Activated CD8-positive, alpha-beta memory T cell treated with anti-CD3 and anti-CD28 coated beads for 36 hours (primary cell): ENCODE data around the gene TOP3B. TPM values are rescaled to one million over a fixed set of nuclear protein-coding genes. Genes with fewer than 3 reads are reported as not detected.
"Not testable (repeated sequence)": the region's sequence is repeated elsewhere in the genome, so short reads cannot be mapped to it uniquely, and the experiment has no call there.

ENCODE experiments used
- CTCF ChIA-PET: fragments of 350-600 bp; sonication (Branson Sonifier 250); formaldehyde crosslinking; loops from one replicate; lab custom pipeline; 2021; ENCODE audit warnings: antibody characterized with exemption; lab: Charles Lee
- POLR2A ChIA-PET: fragments of 350-600 bp; sonication (Branson Sonifier 250); formaldehyde crosslinking; loops from one replicate; lab custom pipeline; 2021; ENCODE audit warnings: antibody characterized with exemption; lab: Charles Lee
- total RNA-seq, 2 experiments: library from RNA; stranded (reverse); gene quantifications; one replicate each; pipeline ENCODE4 v1.2.3, GENCODE V29; 2021

TOP3B gene
- total RNA-seq, 2 experiments from 2014 or later = 33.2 to 38.8 TPM

- POLR2A ChIA-PET = interaction anchor here (0.6 to 0.9 kb wide), 3 partner anchors 10 to 294 kb away, joined by 5 to 12 read pairs (median 6); no protein-coding TSS in a partner anchor
- CTCF ChIA-PET = interaction anchor here (0.7 to 7.4 kb wide), 6 partner anchors 9 to 244 kb away, joined by 3 to 72 read pairs (median 4); no protein-coding TSS in a partner anchor
These were observed 30.6 kb downstream of the TOP3B start for GRCh38 chr22:21951931-21952465.

- ChIA-PET POLR2A (no interaction called here), CTCF (interaction anchor here (0.9 to 7.4 kb wide), 2 partner anchors 13 to 21 kb away, joined by 3 to 72 read pairs; no protein-coding TSS in a partner anchor)
These were observed 31.5 kb downstream of the TOP3B start for GRCh38 chr22:21951062-21951461.

GRCh38 chr22:21949948-21950347 lies 32.6 kb downstream of the TOP3B start:
- ChIA-PET POLR2A (no interaction called here), CTCF (interaction anchor here (0.9 to 7.4 kb wide), 2 partner anchors 12 to 22 kb away, joined by 3 to 72 read pairs; no protein-coding TSS in a partner anchor)

- POLR2A ChIA-PET = no interaction called here
- CTCF ChIA-PET = interaction anchor here (7.4 kb wide), 1 partner anchor 11 kb away, joined by 72 read pairs; no protein-coding TSS in a partner anchor
These were observed 33.0 kb downstream of the TOP3B start for GRCh38 chr22:21949569-21949918.

- ChIA-PET POLR2A (no interaction called here), CTCF (interaction anchor here (7.4 kb wide), 1 partner anchor 11 kb away, joined by 72 read pairs; no protein-coding TSS in a partner anchor)
These were observed 33.6 kb downstream of the TOP3B start for GRCh38 chr22:21948824-21949568.

GRCh38 chr22:21948390-21948789 lies 34.2 kb downstream of the TOP3B start:
- CTCF ChIA-PET = interaction anchor here (7.4 kb wide), 1 partner anchor 10 kb away, joined by 72 read pairs; no protein-coding TSS in a partner anchor
- POLR2A ChIA-PET = no interaction called here

- ChIA-PET CTCF (interaction anchor here (7.4 kb wide), 1 partner anchor 9 kb away, joined by 72 read pairs; no protein-coding TSS in a partner anchor), POLR2A (no interaction called here)
These were observed 35.3 kb downstream of the TOP3B start for GRCh38 chr22:21947040-21948014.

- POLR2A ChIA-PET = no interaction called here
- CTCF ChIA-PET = no interaction called here
These were observed 36.2 kb downstream of the TOP3B start for GRCh38 chr22:21946262-21946925.

GRCh38 chr22:21945453-21946261 lies 36.9 kb downstream of the TOP3B start:
- ChIA-PET CTCF (no interaction called here), POLR2A (no interaction called here)

- POLR2A ChIA-PET = no interaction called here
These were observed 37.7 kb downstream of the TOP3B start for GRCh38 chr22:21944871-21945270.

GRCh38 chr22:21943571-21944448 lies 38.8 kb downstream of the TOP3B start:
- ChIA-PET POLR2A (no interaction called here), CTCF (interaction anchor here (1.1 kb wide), 2 partner anchors 9 kb away, joined by 3 read pairs; partner anchors contain the start of gene PPM1F)

More at GRCh38 chr22:21944871-21945270, 37.7 kb downstream of the TOP3B start:
- CTCF ChIA-PET = no interaction called here

GRCh38 chr22:21942407-21943343 lies 39.9 kb downstream of the TOP3B start:
- ChIA-PET CTCF (interaction anchor here (0.7 to 8.1 kb wide), 4 partner anchors 8 to 158 kb away, joined by 3 to 72 read pairs (median 3); partner anchors contain the start of gene PPM1F), POLR2A (interaction anchor here (0.7 kb wide), 1 partner anchor 10 kb away, joined by 5 read pairs; the partner anchor contains the start of gene PPM1F)

- ChIA-PET CTCF (interaction anchor here (0.7 to 8.1 kb wide), 2 partner anchors 9 to 157 kb away, joined by 3 to 72 read pairs; partner anchors contain the start of gene PPM1F), POLR2A (interaction anchor here (0.7 kb wide), 1 partner anchor 11 kb away, joined by 5 read pairs; the partner anchor contains the start of gene PPM1F)
These were observed 40.7 kb downstream of the TOP3B start for GRCh38 chr22:21941921-21942320.

- ChIA-PET CTCF (interaction anchor here (0.8 to 8.1 kb wide), 2 partner anchors 10 to 32 kb away, joined by 4 to 72 read pairs; partner anchors contain the start of gene PPM1F), POLR2A (no interaction called here)
These were observed 42.1 kb downstream of the TOP3B start for GRCh38 chr22:21940521-21940920.

GRCh38 chr22:21939935-21940334 lies 42.7 kb downstream of the TOP3B start:
- CTCF ChIA-PET = interaction anchor here (0.8 to 8.1 kb wide), 2 partner anchors 11 to 32 kb away, joined by 4 to 72 read pairs; partner anchors contain the start of gene PPM1F
- POLR2A ChIA-PET = not testable (repeated sequence)
